ENCODE results near the gene SVIL. TPM values are rescaled to one million over a fixed set of nuclear protein-coding genes. Genes with fewer than 3 reads are reported as not detected.
"Not testable (repeated sequence)": the region's sequence is repeated elsewhere in the genome, so short reads cannot be mapped to it uniquely, and the experiment has no call there.

SVIL gene
- polyA plus RNA-seq, 3 donors from 2014 or later = 0.16 to 16.3 (median 2.6) TPM

GRCh38 chr10:29525762-29526161 lies 109.0 kb downstream of the SVIL start:
- no peak for DNase-seq
- H3K4me1 Mint-ChIP-seq = peaks cover 10 to 18% of the 10 kb centered on the region in 2 donors
- peaks cover 19 to 43% (median 40%) of the 10 kb centered on the region in 3 donors for H3K36me3 Mint-ChIP-seq
- H3K9me3 Mint-ChIP-seq = no peaks in the 10 kb centered on the region
- peaks cover 0 to 4% (median 4%) of the 10 kb centered on the region in 3 donors for H3K27me3 Mint-ChIP-seq (ENCODE audit: low read depth in 3 of 3)
- no peak overlapping the region for H3K27ac Mint-ChIP-seq
- H3K4me3 Mint-ChIP-seq = no peak overlapping the region

- no peak overlapping the region for H3K27ac Mint-ChIP-seq
- H3K9me3 Mint-ChIP-seq = no peaks in the 10 kb centered on the region
- H3K36me3 Mint-ChIP-seq = peaks cover 26 to 49% (median 48%) of the 10 kb centered on the region in 3 donors
- DNase-seq = no peak
- peaks cover 0 to 4% (median 4%) of the 10 kb centered on the region in 3 donors for H3K27me3 Mint-ChIP-seq (ENCODE audit: low read depth in 3 of 3)
- peaks cover 10 to 18% of the 10 kb centered on the region in 2 donors for H3K4me1 Mint-ChIP-seq
- H3K4me3 Mint-ChIP-seq = no peak overlapping the region
Measured at GRCh38 chr10:29524720-29525119, 110.1 kb downstream of the SVIL start.

GRCh38 chr10:29524294-29524693 lies 110.5 kb downstream of the SVIL start:
- DNase-seq = no peak
- peaks cover 10 to 18% of the 10 kb centered on the region in 2 donors for H3K4me1 Mint-ChIP-seq

GRCh38 chr10:29522918-29523317 lies 111.9 kb downstream of the SVIL start:
- H3K4me1 Mint-ChIP-seq = peaks cover 10 to 18% of the 10 kb centered on the region in 2 donors
- DNase-seq = no peak
- no peak overlapping the region for H3K4me3 Mint-ChIP-seq
- peaks cover 33 to 52% (median 40%) of the 10 kb centered on the region in 3 donors for H3K36me3 Mint-ChIP-seq
- H3K27ac Mint-ChIP-seq = peak overlapping the region in 1 of 6 donors; percentile 60
- peaks cover 0 to 5% (median 4%) of the 10 kb centered on the region in 3 donors for H3K27me3 Mint-ChIP-seq (ENCODE audit: low read depth in 3 of 3)
- no peaks in the 10 kb centered on the region for H3K9me3 Mint-ChIP-seq

More at GRCh38 chr10:29524294-29524693, 110.5 kb downstream of the SVIL start:
- H3K27me3 Mint-ChIP-seq (ENCODE audit: low read depth in 3 of 3) = peaks cover 0 to 4% (median 4%) of the 10 kb centered on the region in 3 donors
- no peak overlapping the region for H3K4me3 Mint-ChIP-seq
- no peak overlapping the region for H3K27ac Mint-ChIP-seq
- H3K9me3 Mint-ChIP-seq = no peaks in the 10 kb centered on the region
- H3K36me3 Mint-ChIP-seq = peaks cover 27 to 48% (median 46%) of the 10 kb centered on the region in 3 donors

GRCh38 chr10:29522061-29522855 lies 112.5 kb downstream of the SVIL start:
- Mint-ChIP-seq H3K27ac (no peak overlapping the region), H3K9me3 (no peaks in the 10 kb centered on the region), H3K4me3 (no peak overlapping the region), H3K36me3 (peaks cover 33 to 49% (median 40%) of the 10 kb centered on the region in 3 donors), H3K4me1 (peaks cover 10 to 18% of the 10 kb centered on the region in 2 donors), H3K27me3 (ENCODE audit: low read depth in 3 of 3) (peaks cover 0 to 5% (median 4%) of the 10 kb centered on the region in 3 donors)
- DNase-seq = no peak

GRCh38 chr10:29519659-29520058 lies 115.1 kb downstream of the SVIL start:
- Mint-ChIP-seq H3K4me1 (peaks cover 10 to 18% of the 10 kb centered on the region in 2 donors), H3K9me3 (no peaks in the 10 kb centered on the region), H3K27ac (no peak overlapping the region), H3K4me3 (no peak overlapping the region), H3K36me3 (peaks cover 24 to 49% (median 36%) of the 10 kb centered on the region in 3 donors), H3K27me3 (ENCODE audit: low read depth in 3 of 3) (peaks cover 0 to 5% (median 0%) of the 10 kb centered on the region in 3 donors)
- DNase-seq = no peak

- no peak for DNase-seq
- Mint-ChIP-seq H3K9me3 (no peaks in the 10 kb centered on the region), H3K27me3 (ENCODE audit: low read depth in 3 of 3) (peaks cover 0 to 2% (median 0%) of the 10 kb centered on the region in 3 donors), H3K4me1 (peaks cover under 1 to 4% of the 10 kb centered on the region in 2 donors), H3K36me3 (peaks cover 17 to 31% (median 20%) of the 10 kb centered on the region in 3 donors), H3K4me3 (no peak overlapping the region), H3K27ac (no peak overlapping the region)
Measured at GRCh38 chr10:29517352-29517923, 117.3 kb downstream of the SVIL start.

GRCh38 chr10:29516309-29516932 lies 118.3 kb downstream of the SVIL start:
- H3K9me3 Mint-ChIP-seq; H3K27me3 Mint-ChIP-seq (ENCODE audit: low read depth in 3 of 3); DNase-seq; H3K27ac Mint-ChIP-seq; H3K4me3 Mint-ChIP-seq; H3K4me1 Mint-ChIP-seq: not testable (repeated sequence)
- peaks cover 11 to 21% (median 17%) of the 10 kb centered on the region in 3 donors for H3K36me3 Mint-ChIP-seq

- peaks cover 6 to 17% (median 16%) of the 10 kb centered on the region in 3 donors for H3K36me3 Mint-ChIP-seq
- H3K4me1 Mint-ChIP-seq; DNase-seq; H3K27me3 Mint-ChIP-seq (ENCODE audit: low read depth in 3 of 3); H3K27ac Mint-ChIP-seq; H3K9me3 Mint-ChIP-seq; H3K4me3 Mint-ChIP-seq: not testable (repeated sequence)
Measured at GRCh38 chr10:29515879-29516278, 118.9 kb downstream of the SVIL start.

GRCh38 chr10:29515104-29515503 lies 119.7 kb downstream of the SVIL start:
- H3K27me3 Mint-ChIP-seq (ENCODE audit: low read depth in 3 of 3); H3K4me3 Mint-ChIP-seq; H3K4me1 Mint-ChIP-seq; H3K9me3 Mint-ChIP-seq; H3K27ac Mint-ChIP-seq; DNase-seq: not testable (repeated sequence)
- H3K36me3 Mint-ChIP-seq = peaks cover 4 to 14% (median 11%) of the 10 kb centered on the region in 3 donors

GRCh38 chr10:29514306-29514705 lies 120.5 kb downstream of the SVIL start:
- no peak overlapping the region for H3K27ac Mint-ChIP-seq
- no peaks in the 10 kb centered on the region for H3K4me1 Mint-ChIP-seq
- H3K36me3 Mint-ChIP-seq = peaks cover 0 to 9% (median 7%) of the 10 kb centered on the region in 3 donors

GRCh38 chr10:29512425-29512974 lies 122.3 kb downstream of the SVIL start:
- H3K27ac Mint-ChIP-seq = no peak overlapping the region
- DNase-seq = no peak

More at GRCh38 chr10:29514306-29514705, 120.5 kb downstream of the SVIL start:
- H3K27me3 Mint-ChIP-seq (ENCODE audit: low read depth in 3 of 3) = peaks cover 0 to 2% (median 0%) of the 10 kb centered on the region in 3 donors
- no peaks in the 10 kb centered on the region for H3K9me3 Mint-ChIP-seq
- no peak for DNase-seq
- H3K4me3 Mint-ChIP-seq = no peak overlapping the region

GRCh38 chr10:29511806-29512205 lies 123.0 kb downstream of the SVIL start:
- DNase-seq; H3K4me1 Mint-ChIP-seq; H3K9me3 Mint-ChIP-seq; H3K27me3 Mint-ChIP-seq (ENCODE audit: low read depth in 3 of 3); H3K27ac Mint-ChIP-seq; H3K4me3 Mint-ChIP-seq; H3K36me3 Mint-ChIP-seq: not testable (repeated sequence)

More at GRCh38 chr10:29512425-29512974, 122.3 kb downstream of the SVIL start:
- Mint-ChIP-seq H3K4me1 (no peaks in the 10 kb centered on the region), H3K9me3 (no peaks in the 10 kb centered on the region), H3K36me3 (peaks cover 3 to 7% (median 3%) of the 10 kb centered on the region in 3 donors), H3K4me3 (no peak overlapping the region), H3K27me3 (ENCODE audit: low read depth in 3 of 3) (no peaks in the 10 kb centered on the region)

Measured in immature natural killer cell (primary cell).